Measurements from ENCODE around the gene NRARP. TPM values are rescaled to one million over a fixed set of nuclear protein-coding genes. Genes with fewer than 3 reads are reported as not detected.
A peak's percentile ranks its signal among the peaks of the same experiment; 100 is the strongest.

Gene NRARP
- total and polyA plus RNA-seq, 2 of the 13 experiments (the other 11 are each of a cell fraction or from before 2014, with no cell fraction given): 0.22 to 0.46 TPM

DNA sequence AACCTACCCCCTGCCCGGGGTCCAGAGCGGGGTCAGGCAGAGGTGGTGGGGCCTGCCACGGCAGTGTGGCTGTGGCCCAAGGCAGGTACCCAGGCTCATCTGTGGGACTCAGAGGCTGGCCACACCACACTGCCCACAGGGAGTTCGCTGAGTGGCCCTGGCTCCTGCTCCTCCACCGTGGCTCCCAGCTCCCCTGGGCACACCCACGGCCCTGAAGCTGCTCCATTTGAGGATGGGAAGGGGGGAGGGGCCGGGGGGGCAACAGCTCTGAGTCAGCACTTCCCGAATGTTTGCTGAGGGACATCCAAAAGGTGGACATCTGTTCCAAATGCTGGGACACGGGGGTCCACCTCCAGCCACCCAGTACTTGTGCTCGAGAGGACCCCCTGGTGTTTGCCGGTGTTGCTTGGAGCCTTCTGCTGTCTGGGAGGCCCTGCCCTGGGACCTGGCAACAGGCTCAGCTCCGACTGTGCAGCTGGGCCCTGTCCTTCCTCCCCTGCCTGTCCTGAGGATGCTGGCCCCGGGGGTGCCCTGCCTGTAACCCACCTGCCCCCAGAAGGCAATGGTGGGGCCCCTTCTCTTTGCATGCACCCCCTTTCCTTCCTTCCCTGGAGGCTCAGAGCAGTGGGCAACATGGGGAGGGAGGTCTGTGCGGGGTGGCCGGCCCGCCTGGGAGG, 2.5 kb upstream of the NRARP start:
- ATAC-seq (peak; percentile 59), FAIRE-seq (no peak), DNase-seq (ENCODE audit: low spot score) (no peak)
- intact Hi-C loops (cut with micrococcal nuclease; ENCODE audit: unreplicated experiment): loop anchor here (10.0 kb wide), 1 partner anchor 100 kb away; no protein-coding TSS in a partner anchor
- TF ChIP-seq RAD21 (CRISPR knock-in tag; IDR thresholded peaks at IDR 0.05): 0 out of 2 replicates have a peak, but pooled peaks have one; percentile 18
- TF ChIP-seq CTCF (CRISPR knock-in tag; IDR thresholded peaks at IDR 0.05): peak; percentile 29
- no peak for TF ChIP-seq ZNF382 (CRISPR knock-in tag; IDR thresholded peaks at IDR 0.05; ENCODE audit: borderline replicate concordance)
- BruUV-seq (replicated peaks): no TSS peak
- Histone ChIP-seq H3K9ac (ENCODE audit: insufficient read depth, low read depth, low read length) (no peak overlapping the region; the same call in 1 of the 2 replicates), H3K4me3 (replicated peaks in 1 of 3; ENCODE audit: insufficient read depth in 1 of 3, low read depth in 2 of 3, low read length in 3 of 3) (peak overlapping the region in 1 of 3 experiments; percentile 10; a peak in 1 of 6 replicates), H3K27me3 (ENCODE audit: control insufficient read depth in 1 of 2, insufficient read depth in 2 of 2, low read length in 2 of 2) (peaks cover 17 to 72% of the 10 kb centered on the region in 2 experiments), H4K20me1 (ENCODE audit: insufficient read depth, low read length) (no peaks in the 10 kb centered on the region), H3K79me2 (ENCODE audit: insufficient read depth, low read length) (no peaks in the 10 kb centered on the region), H3K9me3 (ENCODE audit: low read length) (no peaks in the 10 kb centered on the region), H3K4me1 (ENCODE audit: insufficient read depth, low read length) (peaks cover 61% of the 10 kb centered on the region), H3K27ac (ENCODE audit: extremely low read length, insufficient read depth, low read length) (no peak overlapping the region), H3K36me3 (replicated peaks in 1 of 2; ENCODE audit: control insufficient read depth in 1 of 2, insufficient read depth in 2 of 2, low read length in 2 of 2) (no peaks in the 10 kb centered on the region), H3K4me2 (ENCODE audit: low read depth, low read length) (peak overlapping the region; percentile 18; the same call in 1 of the 2 replicates), H2AFZ (ENCODE audit: low read length) (no peak overlapping the region)
- 31% methylated on average over 7 of the region's 16 CpGs for WGBS (ENCODE audit: low lambda C conversion rate)
- ChIA-PET POLR2A (interaction anchor here (1.2 kb wide), 1 partner anchor 28 kb away, joined by 3 read pairs; no protein-coding TSS in a partner anchor), CTCF (ENCODE audit: low intra/inter-chr PET ratio, low total read pairs) (no interaction called here)
- in situ Hi-C loops (cut with HindIII; ENCODE audit: extremely low pct_ligation_motif_present, low pct_unique_long_range_greater_than_20kb): no loop called here

DNA sequence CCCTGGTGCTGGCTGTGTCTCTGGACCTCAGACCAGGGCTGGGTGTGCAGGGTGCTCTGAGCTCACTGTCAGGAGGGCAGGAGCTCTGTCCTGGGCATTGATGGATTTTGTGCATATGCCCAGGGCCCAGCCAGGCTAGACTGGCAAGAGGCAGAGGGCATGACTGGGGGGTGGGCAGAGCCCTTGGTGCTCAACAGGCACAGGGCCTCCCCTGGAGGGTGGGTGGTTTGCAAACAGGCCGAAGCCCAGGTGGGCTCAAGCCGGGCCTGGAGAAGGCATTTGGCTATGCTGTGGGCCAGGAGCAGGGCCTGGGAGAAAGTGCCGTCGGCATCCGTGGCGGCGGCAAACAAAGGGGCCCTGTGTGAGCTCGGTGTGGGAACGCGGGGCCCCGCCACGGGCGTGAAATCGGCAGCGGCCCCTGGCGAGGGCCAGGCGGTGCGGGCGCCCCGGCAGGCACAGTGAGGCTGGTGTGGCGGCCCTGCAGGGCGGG, 1.9 kb upstream of the NRARP start:
- H3K9ac ChIP-seq (ENCODE audit: insufficient read depth, low read depth, low read length): no peak overlapping the region; the same call in 1 of the 2 replicates
- peak; percentile 20 for TF ChIP-seq HNRNPLL (IDR thresholded peaks at IDR 0.05; ENCODE audit: low read depth, low read length, poor library complexity, severe bottlenecking)
- TF ChIP-seq ZNF768 (CRISPR knock-in tag; IDR thresholded peaks at IDR 0.05): peak; percentile 79; the same call in 1 of the 2 replicates
- TF ChIP-seq, protein P1, sequence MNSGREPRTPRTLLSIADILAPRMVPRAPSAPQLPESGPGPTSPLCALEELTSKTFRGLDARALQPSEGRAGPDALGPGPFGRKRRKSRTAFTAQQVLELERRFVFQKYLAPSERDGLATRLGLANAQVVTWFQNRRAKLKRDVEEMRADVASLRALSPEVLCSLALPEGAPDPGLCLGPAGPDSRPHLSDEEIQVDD (CRISPR knock-in tag; IDR thresholded peaks at IDR 0.05; ENCODE audit: borderline replicate concordance): no peak
- peak; percentile 68; the same call in 1 of the 2 replicates for TF ChIP-seq HNRNPL (IDR thresholded peaks at IDR 0.05; ENCODE audit: low read depth, low read length)
- FAIRE-seq: no peak
- H2AFZ ChIP-seq (ENCODE audit: low read length): no peak overlapping the region
- no CpG with 5 or more reads among the region's 22 CpGs for WGBS (ENCODE audit: low lambda C conversion rate)
- ATAC-seq: no peak
- no peaks in the 10 kb centered on the region for H3K36me3 ChIP-seq (replicated peaks in 1 of 2; ENCODE audit: control insufficient read depth in 1 of 2, insufficient read depth in 2 of 2, low read length in 2 of 2)
- ChIA-PET POLR2A (interaction anchor here (1.2 kb wide), 1 partner anchor 27 kb away, joined by 3 read pairs; no protein-coding TSS in a partner anchor), CTCF (ENCODE audit: low intra/inter-chr PET ratio, low total read pairs) (no interaction called here)
- H3K79me2 ChIP-seq (ENCODE audit: insufficient read depth, low read length): no peaks in the 10 kb centered on the region
- DNase-seq (ENCODE audit: low spot score): no peak
- no peak overlapping the region for H3K27ac ChIP-seq (ENCODE audit: extremely low read length, insufficient read depth, low read length)
- in situ Hi-C loops (cut with HindIII; ENCODE audit: extremely low pct_ligation_motif_present, low pct_unique_long_range_greater_than_20kb) (no loop called here), intact Hi-C loops (cut with micrococcal nuclease; ENCODE audit: unreplicated experiment) (loop anchor here (10.0 kb wide), 1 partner anchor 101 kb away; no protein-coding TSS in a partner anchor)
- no TSS peak for BruUV-seq (replicated peaks)
- H4K20me1 ChIP-seq (ENCODE audit: insufficient read depth, low read length): no peaks in the 10 kb centered on the region
- peaks cover 14 to 74% of the 10 kb centered on the region in 2 experiments for H3K27me3 ChIP-seq (ENCODE audit: control insufficient read depth in 1 of 2, insufficient read depth in 2 of 2, low read length in 2 of 2)
- peak overlapping the region; percentile 18; the same call in 1 of the 2 replicates for H3K4me2 ChIP-seq (ENCODE audit: low read depth, low read length)
- H3K9me3 ChIP-seq (ENCODE audit: low read length): no peaks in the 10 kb centered on the region
- H3K4me3 ChIP-seq (replicated peaks in 1 of 3; ENCODE audit: insufficient read depth in 1 of 3, low read depth in 2 of 3, low read length in 3 of 3): peak overlapping the region in 1 of 3 experiments; percentile 27; a peak in 1 of 6 replicates
- H3K4me1 ChIP-seq (ENCODE audit: insufficient read depth, low read length): peaks cover 66% of the 10 kb centered on the region
